HFF-Myc (cell line): ENCODE data around the gene ZNF208.

ENCODE experiments used
- DNase-seq: peaks from one replicate; pipeline ENCODE4 v3.0.0-alpha.2; 2011; ENCODE audit warnings: low read depth; ENCODE audit errors: extremely low read depth
- H3K4me3 ChIP-seq: replicated peaks from 2 replicates; pipeline ENCODE4 v1.5.1; 2011; ENCODE audit warnings: low read depth, mild to moderate bottlenecking, control low read depth, low read length
- TF ChIP-seq, protein P1 (sequence below): IDR thresholded peaks from 2 replicates; pipeline ENCODE4 v1.5.1; 2012; ENCODE audit warnings: mild to moderate bottlenecking, low read depth, low read length, control low read depth; ENCODE audit errors: missing control alignments

The ZNF208 gene

DNA sequence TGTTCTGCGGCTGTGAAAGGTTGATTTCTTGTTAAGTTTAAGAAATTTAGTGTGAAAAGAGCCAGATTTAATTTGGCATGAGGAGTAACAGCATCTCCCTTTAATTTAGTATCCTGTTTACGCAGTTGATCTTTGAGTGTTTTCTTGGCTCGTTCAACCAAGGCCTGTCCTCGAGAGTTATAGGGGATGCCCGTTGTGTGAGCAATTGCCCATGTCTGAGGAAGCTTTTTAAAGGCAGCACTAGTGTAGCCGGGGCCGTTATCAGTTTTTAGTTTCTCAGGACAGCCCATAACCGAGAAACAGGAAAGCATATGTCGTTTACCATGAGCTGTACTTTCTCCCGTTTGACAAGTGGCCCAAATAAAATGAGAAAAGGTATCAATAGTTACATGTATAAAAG lies 127.2 kb downstream of the ZNF208 start:
- DNase-seq: no peak
- TF ChIP-seq, protein P1, sequence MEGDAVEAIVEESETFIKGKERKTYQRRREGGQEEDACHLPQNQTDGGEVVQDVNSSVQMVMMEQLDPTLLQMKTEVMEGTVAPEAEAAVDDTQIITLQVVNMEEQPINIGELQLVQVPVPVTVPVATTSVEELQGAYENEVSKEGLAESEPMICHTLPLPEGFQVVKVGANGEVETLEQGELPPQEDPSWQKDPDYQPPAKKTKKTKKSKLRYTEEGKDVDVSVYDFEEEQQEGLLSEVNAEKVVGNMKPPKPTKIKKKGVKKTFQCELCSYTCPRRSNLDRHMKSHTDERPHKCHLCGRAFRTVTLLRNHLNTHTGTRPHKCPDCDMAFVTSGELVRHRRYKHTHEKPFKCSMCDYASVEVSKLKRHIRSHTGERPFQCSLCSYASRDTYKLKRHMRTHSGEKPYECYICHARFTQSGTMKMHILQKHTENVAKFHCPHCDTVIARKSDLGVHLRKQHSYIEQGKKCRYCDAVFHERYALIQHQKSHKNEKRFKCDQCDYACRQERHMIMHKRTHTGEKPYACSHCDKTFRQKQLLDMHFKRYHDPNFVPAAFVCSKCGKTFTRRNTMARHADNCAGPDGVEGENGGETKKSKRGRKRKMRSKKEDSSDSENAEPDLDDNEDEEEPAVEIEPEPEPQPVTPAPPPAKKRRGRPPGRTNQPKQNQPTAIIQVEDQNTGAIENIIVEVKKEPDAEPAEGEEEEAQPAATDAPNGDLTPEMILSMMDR: no peak
- no peak overlapping the region for H3K4me3 ChIP-seq
